HG03342 (cell line): ENCODE data around the gene SPAG7.

Experiments used
- ATAC-seq: cut with Tn5 transposase; IDR thresholded peaks from one replicate; pipeline ENCODE4 v1.9.1; 2021; ENCODE audit warnings: mild to moderate bottlenecking, moderate library complexity; ENCODE audit not compliant: unreplicated experiment

Gene SPAG7

GRCh38 chr17:4950746-4951204 is 16.8 kb downstream of the SPAG7 start, which contains the start of gene ENO3:
Gene ENO3 (plus strand): TSS chr17:4951119. CDS start chr17:4951830, 711 bp downstream.
- no peak for ATAC-seq

GRCh38 chr17:4950075-4950745 is 17.4 kb downstream of the SPAG7 start:
- ATAC-seq: peak; percentile 6

- ATAC-seq: peak; percentile 24
Measured at GRCh38 chr17:4949321-4950074, 18.1 kb downstream of the SPAG7 start.

- peak; percentile 29 for ATAC-seq
Measured at GRCh38 chr17:4948931-4949320, 18.7 kb downstream of the SPAG7 start.

- ATAC-seq: peak; percentile 21
Measured at GRCh38 chr17:4948166-4948930, 19.3 kb downstream of the SPAG7 start, which contains the start of gene PFN1. Gene PFN1 (minus strand): TSS chr17:4948530. CDS start chr17:4948394, 136 bp downstream.

- ATAC-seq: no peak
Measured at GRCh38 chr17:4947411-4948165, 20.0 kb downstream of the SPAG7 start.

- ATAC-seq: no peak
Measured at GRCh38 chr17:4947010-4947410, 20.6 kb downstream of the SPAG7 start.

GRCh38 chr17:4946312-4946976 is 21.2 kb downstream of the SPAG7 start:
- no peak for ATAC-seq

- no peak for ATAC-seq
Measured at GRCh38 chr17:4945944-4946280, 21.7 kb downstream of the SPAG7 start.

GRCh38 chr17:4945176-4945943 is 22.3 kb downstream of the SPAG7 start:
- no peak for ATAC-seq

GRCh38 chr17:4944554-4945175 is 23.0 kb downstream of the SPAG7 start:
- ATAC-seq: no peak

GRCh38 chr17:4944163-4944553 is 23.5 kb downstream of the SPAG7 start:
- ATAC-seq: no peak

GRCh38 chr17:4942760-4943508 is 24.7 kb downstream of the SPAG7 start:
- no peak for ATAC-seq

GRCh38 chr17:4941319-4941610 is 26.4 kb downstream of the SPAG7 start:
- no peak for ATAC-seq

GRCh38 chr17:4940555-4941318 is 26.9 kb downstream of the SPAG7 start:
- ATAC-seq: no peak

- peak; percentile 72 for ATAC-seq
Measured at GRCh38 chr17:4939796-4940554, 27.6 kb downstream of the SPAG7 start, which contains the start of the genes RNF167 and SLC25A11. Gene RNF167 (plus strand): TSS chr17:4940268. CDS start chr17:4940910, 642 bp downstream. Gene SLC25A11 (minus strand): TSS chr17:4940046. CDS start chr17:4939910, 136 bp downstream.

GRCh38 chr17:4939546-4939795 is 28.1 kb downstream of the SPAG7 start:
- ATAC-seq: peak; percentile 5
